ENCODE measurements around the gene CRB2. TPM values are rescaled to one million over a fixed set of nuclear protein-coding genes. Genes with fewer than 3 reads are reported as not detected.

CRB2 gene
- total RNA-seq, 1 donor from 2014 or later = 61.1 TPM

DNA sequence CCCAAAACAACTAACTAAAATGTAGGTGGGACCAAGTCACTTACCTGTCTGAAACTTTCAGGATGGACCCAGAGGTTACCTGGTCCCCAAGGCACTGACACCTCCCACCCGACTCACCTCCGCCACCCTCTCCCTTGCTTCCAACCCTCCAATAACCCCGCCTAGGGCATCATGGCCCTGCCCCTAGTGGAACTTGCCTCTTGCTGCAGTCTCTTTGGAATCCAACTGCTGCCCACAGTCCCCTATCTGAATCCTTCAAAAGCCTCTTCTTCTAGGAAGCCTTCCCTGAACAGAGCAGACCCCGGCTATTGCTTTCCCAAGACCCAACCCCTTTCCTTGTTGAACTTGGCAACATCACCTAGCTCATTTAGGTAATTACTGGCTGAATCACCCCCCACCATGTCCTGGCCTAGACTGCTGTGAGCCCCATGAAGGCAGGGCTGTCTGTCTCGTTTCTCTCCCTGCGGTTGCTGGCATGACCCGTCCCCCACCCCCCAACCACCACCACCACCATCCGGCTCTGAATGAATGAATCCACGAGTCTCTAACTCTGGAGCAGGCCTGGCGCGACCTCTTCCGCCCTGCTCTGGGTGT, 9.4 kb downstream of the CRB2 start:
- H3K4me3 Mint-ChIP-seq = peak overlapping the region; percentile 17
- H3K36me3 Mint-ChIP-seq = no peaks in the 10 kb centered on the region
- no peaks in the 10 kb centered on the region for H3K9me3 Mint-ChIP-seq
- peak overlapping the region; percentile 6 for H3K27ac Mint-ChIP-seq
- H3K27me3 Mint-ChIP-seq = peaks cover 8% of the 10 kb centered on the region
- TF ChIP-seq, protein P1, sequence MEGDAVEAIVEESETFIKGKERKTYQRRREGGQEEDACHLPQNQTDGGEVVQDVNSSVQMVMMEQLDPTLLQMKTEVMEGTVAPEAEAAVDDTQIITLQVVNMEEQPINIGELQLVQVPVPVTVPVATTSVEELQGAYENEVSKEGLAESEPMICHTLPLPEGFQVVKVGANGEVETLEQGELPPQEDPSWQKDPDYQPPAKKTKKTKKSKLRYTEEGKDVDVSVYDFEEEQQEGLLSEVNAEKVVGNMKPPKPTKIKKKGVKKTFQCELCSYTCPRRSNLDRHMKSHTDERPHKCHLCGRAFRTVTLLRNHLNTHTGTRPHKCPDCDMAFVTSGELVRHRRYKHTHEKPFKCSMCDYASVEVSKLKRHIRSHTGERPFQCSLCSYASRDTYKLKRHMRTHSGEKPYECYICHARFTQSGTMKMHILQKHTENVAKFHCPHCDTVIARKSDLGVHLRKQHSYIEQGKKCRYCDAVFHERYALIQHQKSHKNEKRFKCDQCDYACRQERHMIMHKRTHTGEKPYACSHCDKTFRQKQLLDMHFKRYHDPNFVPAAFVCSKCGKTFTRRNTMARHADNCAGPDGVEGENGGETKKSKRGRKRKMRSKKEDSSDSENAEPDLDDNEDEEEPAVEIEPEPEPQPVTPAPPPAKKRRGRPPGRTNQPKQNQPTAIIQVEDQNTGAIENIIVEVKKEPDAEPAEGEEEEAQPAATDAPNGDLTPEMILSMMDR (conservative IDR thresholded peaks at IDR 0.05) = peak; percentile 61
- DNase-seq (ENCODE audit: extremely low spot score, unreplicated experiment) = no peak
- peaks cover 37% of the 10 kb centered on the region for H3K4me1 Mint-ChIP-seq (ENCODE audit: unreplicated experiment)

DNA sequence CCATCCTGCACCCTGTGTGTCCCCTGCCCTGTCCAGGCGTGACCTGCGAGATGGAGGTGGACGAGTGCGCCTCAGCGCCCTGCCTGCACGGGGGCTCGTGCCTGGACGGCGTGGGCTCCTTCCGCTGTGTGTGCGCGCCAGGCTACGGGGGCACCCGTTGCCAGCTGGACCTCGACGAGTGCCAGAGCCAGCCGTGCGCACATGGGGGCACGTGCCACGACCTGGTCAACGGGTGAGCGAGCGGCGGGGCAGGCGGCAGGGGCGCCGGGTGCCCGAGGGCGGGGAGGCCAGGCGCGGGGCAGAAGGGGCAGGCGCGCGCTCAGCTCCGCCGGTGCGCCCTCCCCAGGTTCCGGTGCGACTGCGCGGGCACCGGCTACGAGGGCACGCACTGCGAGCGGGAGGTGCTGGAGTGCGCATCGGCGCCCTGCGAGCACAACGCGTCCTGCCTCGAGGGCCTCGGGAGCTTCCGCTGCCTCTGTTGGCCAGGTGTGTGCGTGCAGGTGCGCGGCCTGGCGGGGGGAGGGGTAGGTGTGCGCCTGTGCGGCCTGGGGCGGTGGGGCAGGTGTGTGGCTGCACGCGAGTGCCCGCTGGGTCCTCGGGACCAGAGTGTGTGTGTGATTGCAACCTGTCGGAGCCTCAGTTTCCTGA, 10.0 kb downstream of the CRB2 start:
- no peaks in the 10 kb centered on the region for H3K36me3 Mint-ChIP-seq
- H3K27ac Mint-ChIP-seq = no peak overlapping the region
- DNase-seq (ENCODE audit: extremely low spot score, unreplicated experiment) = no peak
- H3K9me3 Mint-ChIP-seq = no peaks in the 10 kb centered on the region
- TF ChIP-seq, protein P1 (conservative IDR thresholded peaks at IDR 0.05) = no peak
- H3K27me3 Mint-ChIP-seq = peaks cover 8% of the 10 kb centered on the region
- no peak overlapping the region for H3K4me3 Mint-ChIP-seq
- H3K4me1 Mint-ChIP-seq (ENCODE audit: unreplicated experiment) = peaks cover 33% of the 10 kb centered on the region

DNA sequence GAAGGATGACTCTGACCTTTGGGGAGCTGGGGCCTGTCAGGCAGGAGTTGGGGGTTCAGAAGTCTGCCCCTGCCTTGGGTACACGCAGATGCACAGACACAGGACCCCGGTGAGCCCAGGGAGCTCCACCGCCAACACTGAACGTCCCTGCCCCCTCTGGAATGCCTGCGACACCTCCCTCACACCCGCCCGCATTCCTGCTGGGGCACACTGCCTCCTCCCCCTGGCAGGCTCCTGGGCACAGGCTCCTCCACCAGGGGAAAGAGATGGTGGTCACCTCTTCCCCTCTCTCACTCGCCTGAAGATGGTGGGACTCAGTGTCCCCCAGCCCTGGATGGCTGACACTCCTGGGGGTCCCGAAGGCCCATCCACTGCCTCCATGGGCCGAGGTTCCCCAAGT, 12.0 kb downstream of the CRB2 start:
- no peak for DNase-seq (ENCODE audit: extremely low spot score, unreplicated experiment)
- no peak overlapping the region for H3K4me3 Mint-ChIP-seq
- TF ChIP-seq, protein P1 (conservative IDR thresholded peaks at IDR 0.05) = no peak
- no peaks in the 10 kb centered on the region for H3K9me3 Mint-ChIP-seq
- peaks cover 30% of the 10 kb centered on the region for H3K4me1 Mint-ChIP-seq (ENCODE audit: unreplicated experiment)
- peaks cover 17% of the 10 kb centered on the region for H3K27me3 Mint-ChIP-seq
- no peaks in the 10 kb centered on the region for H3K36me3 Mint-ChIP-seq
- peak overlapping the region; percentile 58 for H3K27ac Mint-ChIP-seq

DNA sequence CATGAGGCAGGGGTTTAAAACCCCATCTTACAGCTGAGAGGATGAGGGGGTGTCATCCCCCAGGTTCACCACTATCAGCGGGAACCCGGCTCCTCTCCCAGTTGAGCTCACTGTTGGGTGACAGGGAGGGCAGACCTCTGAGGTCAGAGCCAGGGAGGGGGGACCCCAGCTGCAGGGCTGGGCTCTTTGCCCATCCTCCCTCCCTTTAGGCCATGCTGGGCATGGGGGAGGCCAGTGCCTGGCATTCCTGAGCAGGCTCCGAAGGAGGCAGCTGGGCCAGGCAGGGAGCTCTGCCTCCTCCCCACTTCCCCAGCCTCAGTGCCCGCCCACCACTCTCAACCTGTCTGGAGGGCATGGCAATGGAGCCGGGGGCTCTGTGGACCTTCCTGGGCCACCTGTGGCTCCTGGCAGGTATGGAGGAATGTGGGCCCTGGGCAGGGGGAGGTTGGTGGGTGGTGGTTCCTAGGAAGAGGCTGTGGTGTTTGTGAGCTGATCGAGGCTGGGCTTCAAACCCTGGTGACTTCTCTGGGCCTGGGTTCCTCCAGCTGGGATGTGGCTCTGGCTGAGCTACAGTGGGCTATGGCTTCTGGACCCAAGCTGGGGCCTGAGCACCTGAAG, 12.6 kb downstream of the CRB2 start:
- Mint-ChIP-seq H3K36me3 (no peaks in the 10 kb centered on the region), H3K27ac (no peak overlapping the region), H3K4me1 (ENCODE audit: unreplicated experiment) (peaks cover 25% of the 10 kb centered on the region), H3K9me3 (no peaks in the 10 kb centered on the region), H3K4me3 (no peak overlapping the region), H3K27me3 (peaks cover 17% of the 10 kb centered on the region)
- no peak for DNase-seq (ENCODE audit: extremely low spot score, unreplicated experiment)
- TF ChIP-seq, protein P1 (conservative IDR thresholded peaks at IDR 0.05) = no peak

DNA sequence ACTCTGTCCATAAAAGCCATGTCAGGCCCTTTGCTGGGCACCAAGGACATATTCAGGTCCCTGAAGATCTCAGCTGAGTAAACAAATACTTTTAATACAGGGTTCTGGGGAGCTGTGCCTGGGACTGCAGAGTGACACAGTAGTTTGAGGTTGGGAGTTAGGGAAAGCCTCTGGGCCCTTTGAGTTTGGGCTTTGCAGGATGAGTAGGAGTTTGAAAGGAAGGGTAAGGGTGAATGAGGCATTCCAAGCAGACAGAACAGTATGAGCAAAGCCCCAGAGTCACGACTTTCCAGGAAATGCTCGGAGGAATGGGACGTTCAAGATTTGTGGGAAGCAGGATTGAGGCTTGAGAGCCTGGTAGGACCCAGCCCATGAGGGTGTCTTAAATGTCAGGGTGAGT, 13.3 kb downstream of the CRB2 start:
- TF ChIP-seq, protein P1 (conservative IDR thresholded peaks at IDR 0.05) = no peak
- DNase-seq (ENCODE audit: extremely low spot score, unreplicated experiment) = no peak
- Mint-ChIP-seq H3K4me3 (no peak overlapping the region), H3K27ac (no peak overlapping the region), H3K4me1 (ENCODE audit: unreplicated experiment) (peaks cover 19% of the 10 kb centered on the region), H3K9me3 (no peaks in the 10 kb centered on the region), H3K36me3 (no peaks in the 10 kb centered on the region), H3K27me3 (peaks cover 17% of the 10 kb centered on the region)
